Activated T-helper 9 cell treated with anti-CD3 and anti-CD28 coated beads, Interleukin-2, amount 50 U/mL, for 16 hours (primary cell): ENCODE data around the gene SH3RF1.
"Not testable (repeated sequence)": the region's sequence is repeated elsewhere in the genome, so short reads cannot be mapped to it uniquely, and the experiment has no call there.

Source experiments
- DNase-seq: peaks from one replicate; pipeline ENCODE4 v3.0.0-alpha.2; 2020; ENCODE audit warnings: low read depth

Gene SH3RF1

DNA sequence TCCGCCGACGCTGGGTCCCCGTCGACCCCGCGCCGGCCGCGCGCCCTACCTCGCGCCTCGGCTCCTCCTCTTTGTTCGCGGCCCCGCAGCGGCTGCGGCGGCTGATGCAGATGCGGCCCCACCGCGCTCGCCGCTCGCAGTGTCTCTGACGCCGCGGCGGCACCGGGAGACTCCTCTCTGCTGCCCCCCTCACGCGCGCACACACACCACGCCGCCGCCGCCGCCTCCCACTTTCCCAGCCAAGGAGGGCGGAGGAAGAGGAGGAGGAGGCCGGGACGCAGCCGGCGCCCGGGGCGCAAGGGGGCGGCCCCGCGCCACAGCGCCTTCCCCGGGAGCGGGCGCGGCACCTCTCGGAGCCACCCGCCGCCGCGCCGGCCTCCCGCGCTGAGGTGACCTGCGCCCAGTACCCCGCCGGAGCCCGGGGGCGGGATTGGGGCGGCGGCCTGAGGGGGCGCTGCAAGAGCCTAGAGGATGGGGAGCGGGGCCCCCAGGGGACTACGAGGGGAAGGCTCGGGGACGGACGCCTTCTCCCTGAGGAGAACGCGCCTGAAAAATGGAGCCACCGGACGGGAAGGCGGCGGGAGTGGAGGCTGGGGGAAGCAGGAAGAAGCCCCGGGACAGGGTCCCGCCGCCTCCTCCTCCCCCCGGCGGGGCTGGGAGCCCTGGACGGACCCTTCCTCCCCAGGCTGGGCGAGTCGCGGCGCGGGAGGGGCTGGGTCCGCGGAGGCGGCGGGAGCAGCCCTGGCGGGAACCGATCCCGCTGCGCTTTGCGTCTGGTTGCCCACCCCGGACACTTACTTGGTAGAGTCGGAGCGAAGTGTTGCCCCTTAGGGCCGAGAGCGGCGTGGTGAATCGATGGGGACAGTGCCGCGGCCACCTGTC, at the start of gene SH3RF1:
Gene SH3RF1, minus strand, starts transcription at position 147 of the 882 bp plus-strand sequence. CDS start 1,744 bp downstream, outside the sequence.
- no peak for DNase-seq

DNA sequence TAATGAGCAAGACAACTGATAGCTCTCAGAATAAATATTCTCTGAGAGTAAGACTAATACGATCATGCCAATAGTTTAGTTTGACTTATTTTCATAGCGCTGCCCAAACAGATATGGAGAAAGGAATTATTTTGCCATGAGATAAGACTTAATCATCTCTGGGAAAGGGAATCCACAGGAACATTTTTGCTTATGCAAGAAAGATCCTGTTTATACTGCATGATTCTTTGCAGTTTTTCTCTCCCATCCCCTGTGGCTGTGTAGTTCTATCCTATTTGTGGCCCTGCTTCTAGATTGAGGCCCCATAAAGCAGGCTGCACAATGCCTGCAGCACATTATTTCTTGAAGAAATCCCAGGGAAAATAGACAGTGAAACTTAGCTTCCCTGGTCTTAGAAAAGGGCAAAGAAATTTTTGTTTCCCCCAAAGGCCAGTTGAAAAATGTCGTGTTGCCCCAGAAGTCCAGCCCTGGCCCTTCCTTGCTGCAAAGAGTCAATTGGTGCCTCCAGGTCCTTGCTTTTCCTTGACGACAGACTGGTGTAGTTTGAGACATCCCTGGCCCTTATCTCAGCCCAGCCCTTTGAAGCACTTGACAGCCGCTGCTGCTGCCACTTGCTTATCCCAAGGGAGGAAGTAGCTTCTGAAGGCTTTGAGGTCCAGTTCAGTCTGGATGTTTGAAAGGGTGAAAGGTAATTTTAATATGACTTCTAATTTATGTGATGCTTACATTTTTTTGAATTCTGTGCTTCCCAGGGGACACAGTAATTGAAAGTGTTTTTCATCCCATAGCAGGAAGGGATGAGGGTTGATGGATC, 45.0 kb upstream of the SH3RF1 start:
- DNase-seq: no peak

DNA sequence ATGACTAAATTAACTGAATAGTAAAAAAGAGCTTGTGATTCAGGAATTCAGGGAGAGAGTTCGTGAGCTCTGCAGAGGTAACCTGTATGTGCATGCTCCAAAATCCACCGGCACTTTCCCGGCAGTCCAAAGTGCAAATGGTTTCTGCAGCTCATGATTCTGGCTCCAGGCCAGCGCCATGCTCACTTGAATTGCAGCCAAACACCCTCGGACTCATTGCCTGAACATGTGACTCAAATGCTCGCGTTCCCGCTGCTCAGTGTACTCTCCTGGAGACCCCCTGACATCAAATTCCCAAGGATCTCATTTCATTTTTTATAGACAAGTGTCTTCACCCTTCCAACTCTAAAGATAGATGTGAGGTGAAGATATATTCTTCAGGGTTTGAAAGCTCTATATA, 44.1 kb upstream of the SH3RF1 start:
- no peak for DNase-seq

DNA sequence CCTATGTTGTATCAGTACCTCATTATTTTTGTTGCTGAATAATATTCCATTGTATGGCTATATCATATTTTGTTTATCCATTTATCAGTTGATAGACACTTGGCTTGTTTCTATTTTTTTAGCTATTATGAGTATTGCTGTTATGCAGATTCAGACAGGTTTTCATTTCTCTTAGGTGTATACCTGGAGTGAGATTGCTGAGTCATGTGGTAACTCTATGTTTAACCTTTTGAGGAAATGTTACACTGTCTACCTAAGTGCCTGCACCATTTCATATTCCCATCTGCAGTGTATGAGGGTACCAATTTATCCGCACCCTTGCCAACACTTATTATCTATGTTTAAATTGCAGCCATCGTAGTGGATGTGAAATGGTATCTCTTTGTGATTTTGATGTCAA, 43.0 kb upstream of the SH3RF1 start:
- DNase-seq: no peak

DNA sequence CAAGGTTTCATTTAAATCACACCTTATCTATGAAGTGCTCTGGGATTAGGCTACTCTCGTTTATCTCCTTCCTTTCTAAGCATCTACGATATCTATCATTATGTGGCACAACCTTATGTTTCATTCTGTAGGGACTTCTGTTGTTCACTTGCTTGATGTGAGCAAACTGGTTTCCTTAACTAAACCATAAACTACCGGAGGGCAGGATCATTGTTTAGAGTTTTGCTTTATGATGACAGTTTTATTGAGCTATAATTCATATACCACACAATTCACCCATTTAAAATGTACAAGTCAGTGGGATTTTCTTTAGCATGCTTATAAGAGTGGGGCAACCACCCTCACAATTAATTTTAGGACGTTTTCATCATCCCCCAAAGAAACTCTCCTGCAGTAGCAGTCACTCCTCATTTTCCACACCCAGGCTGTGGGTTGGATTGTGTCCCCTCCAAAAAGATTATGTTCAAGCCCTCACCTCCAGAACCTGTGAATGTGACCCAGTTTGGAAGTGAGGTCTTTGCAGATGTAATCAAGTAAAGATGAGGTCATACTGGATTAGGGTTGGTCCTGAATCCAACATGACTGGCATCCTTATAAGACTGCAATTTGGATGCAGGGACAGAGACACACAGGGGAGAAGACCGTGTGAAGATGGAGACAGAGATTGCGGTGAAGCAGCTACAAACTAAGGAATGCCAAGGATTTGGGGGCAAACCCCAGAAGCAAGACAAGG, 42.1 kb upstream of the SH3RF1 start:
- DNase-seq: no peak

DNA sequence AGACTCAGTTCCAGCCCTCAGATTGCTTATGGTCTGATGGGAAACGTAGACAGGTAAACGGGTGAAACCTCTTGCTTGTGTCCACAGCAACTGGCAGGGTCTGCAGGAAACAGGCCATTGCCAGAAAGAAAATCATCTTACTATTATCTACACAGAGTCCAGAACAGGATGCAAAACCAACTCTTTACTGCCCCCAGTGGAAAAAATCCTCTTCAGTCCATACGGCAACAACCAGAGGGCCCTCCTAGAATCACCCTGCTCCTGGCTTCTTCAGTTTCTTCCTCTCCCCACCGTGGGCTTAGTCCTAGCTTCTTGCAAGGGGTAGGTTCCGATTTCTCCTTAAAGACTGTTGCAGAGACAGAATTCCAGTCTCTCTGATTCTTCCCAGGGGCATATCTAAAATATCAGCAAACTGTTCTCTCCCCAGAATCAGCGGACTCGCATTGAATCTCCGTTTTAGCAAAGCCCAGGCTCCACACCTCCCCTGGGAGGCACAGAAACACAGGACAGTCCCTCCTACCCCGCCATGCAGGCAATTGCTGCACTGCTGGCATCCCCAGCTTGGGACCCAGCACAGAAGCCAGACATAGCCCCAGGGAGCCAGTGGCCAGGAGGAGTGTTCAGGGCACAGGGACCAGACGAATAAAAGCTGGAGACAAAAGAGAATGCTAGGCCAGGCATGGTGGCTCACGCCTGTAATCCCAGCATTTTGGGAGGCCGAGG, 41.0 kb upstream of the SH3RF1 start:
- DNase-seq: no peak

DNA sequence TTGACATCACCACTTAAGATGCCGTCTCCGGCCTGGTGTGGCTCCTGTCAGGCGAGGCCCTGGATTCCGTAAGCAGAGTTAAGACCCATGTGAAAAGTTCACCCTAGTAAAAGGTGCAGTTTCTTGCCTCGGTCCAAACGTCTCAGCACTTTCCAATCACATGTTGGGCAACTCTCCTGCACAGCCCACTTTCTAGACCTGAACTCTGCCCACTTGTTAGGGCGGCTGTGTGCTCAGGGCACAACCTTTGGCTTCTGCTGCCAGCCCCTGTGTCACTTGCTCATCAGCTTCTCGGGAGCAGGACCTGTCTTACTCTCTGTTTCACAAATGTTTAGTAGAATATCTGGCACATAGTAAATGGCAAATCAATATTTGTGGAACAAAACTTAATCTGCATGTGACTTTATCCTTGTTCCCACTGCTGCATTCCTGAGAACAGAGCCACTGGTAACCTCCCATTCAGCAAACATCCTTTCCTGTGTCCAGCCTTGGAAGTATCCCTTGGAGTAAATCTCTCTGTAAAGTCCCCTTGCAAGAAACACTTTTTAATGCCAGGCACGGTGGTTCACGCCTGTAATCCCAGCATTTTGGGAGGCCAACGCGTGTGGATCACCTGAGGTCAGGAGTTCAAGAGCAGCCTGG, 38.7 kb upstream of the SH3RF1 start:
- DNase-seq: no peak

DNA sequence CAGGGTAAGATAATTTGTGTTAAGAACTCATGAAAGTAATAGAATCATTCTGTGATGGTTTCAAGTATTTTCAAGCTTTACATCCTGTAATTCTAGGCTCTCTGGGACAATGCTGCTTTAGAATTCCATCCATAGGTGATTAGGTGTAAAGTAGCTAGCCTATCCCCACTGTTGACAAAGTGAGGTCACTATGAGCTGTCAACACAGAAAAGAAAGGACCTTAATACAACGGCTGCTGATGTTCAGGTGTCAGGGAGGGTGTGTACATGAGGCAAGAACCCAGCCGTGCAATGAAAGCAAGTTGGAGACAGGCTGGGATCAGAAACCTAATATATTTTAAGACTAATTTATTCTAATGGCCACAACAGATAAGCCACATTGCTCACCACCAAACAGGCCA, 36.8 kb upstream of the SH3RF1 start:
- no peak for DNase-seq

DNA sequence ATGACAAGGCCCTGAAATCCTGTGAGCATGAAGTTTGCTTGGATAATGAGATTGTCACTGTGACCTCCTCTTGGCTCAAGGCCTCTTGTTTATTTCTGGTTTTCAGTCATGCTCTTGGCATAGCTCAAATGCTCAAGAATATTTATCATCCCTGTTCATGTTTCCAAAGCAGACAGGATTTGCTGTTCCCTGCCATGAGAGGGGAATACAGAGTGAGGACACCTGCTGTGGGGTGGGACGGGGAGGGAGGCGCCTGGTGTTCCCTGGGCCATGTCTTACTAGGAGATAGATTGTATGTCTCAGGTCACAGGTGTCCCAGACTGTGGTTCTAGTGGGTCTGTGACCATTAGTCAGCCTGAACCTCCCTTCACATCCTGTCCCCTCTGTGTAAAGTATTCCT, 34.9 kb upstream of the SH3RF1 start:
- no peak for DNase-seq

DNA sequence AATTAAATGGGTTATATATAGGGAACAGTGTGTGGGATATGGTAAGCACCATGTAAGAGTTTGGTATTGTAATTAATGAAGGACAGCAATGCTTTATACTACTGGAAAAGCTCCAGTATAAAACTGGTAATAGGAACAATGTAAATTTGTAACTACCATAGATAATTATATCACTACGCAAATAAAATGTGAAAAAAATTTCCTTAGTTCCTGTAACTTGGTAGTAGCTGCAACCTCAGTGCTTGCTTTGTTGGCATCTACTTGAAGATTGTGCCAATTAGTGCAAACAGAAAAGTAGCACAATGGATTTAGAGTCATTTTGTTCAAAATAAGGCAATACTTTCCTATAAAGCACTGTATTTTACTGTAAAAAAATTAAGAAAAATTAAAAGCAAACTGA, 34.4 kb upstream of the SH3RF1 start:
- no peak for DNase-seq

DNA sequence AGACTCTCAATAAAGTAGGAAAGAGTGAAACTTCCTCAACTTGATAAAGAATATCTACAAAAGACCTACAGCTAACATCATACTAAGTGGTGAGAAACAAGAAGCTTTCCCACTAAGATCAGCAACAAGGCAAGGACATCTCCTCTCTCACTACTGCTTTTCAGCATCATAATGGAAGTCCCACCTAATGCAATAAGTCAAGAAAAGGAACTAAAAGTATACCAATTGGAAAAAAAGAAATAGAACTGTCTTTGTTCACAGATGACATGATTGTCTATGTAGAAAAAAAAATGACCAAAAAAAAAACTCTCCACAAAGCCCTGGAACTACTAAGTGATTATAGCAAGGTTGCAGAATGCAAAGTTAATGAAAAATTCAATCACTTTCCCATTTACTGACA, 25.1 kb upstream of the SH3RF1 start:
- DNase-seq: no peak

DNA sequence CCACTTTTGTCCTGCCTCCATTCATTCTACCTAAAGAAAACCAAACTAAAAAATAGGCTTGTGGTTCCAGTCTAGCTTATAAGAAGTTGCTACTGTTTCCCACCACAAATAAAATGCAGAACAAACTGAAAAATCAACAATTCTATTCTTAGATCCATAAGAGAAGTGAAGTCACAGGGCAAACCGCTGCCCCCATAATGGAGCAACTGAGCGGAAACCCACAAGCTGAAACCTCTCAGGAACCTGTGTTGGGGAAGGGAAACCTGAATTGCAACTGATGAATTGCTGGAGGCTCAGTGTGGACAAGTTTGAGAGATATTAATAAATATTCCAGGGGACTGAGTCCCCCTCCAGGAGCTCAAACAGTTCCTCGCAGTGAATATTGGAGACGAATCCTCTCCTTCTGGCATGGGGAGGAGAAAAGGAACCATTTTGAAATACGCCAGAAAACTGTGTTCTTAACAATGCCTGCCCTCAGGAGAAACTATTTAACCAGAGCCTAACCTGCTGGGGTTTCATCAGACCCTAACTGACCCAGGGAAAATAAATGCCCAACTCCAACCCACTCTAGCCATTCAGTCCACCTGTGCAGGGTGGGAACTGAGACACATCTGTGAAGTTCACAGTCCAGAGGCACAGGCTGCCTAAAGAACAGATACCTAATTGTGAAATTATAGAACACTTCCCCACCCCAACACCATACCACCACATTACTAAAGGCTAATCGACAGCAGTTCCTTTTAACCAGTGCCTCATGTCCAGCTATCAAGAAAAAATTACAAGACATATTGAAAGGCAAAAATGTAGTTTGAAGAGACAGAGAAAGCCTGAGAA, 22.8 kb upstream of the SH3RF1 start:
- no peak for DNase-seq

DNA sequence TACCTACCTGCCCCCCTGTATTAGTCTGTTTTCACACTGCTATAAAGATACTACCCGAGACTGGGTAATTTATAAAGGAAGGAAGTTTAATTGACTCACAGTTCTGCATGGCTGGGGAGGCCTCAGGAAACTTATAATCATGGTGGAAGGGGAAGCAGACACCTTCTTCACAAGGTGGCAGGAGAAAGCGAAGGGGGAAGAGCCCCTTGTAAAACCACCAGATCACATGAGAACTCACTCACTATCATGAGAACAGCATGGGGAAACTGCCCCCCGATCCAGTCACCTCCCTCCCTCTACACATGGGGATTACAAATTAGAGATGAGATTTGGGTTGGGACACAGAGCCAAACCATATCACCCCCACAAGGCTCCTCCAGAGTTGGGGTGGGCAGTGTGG, 17.2 kb upstream of the SH3RF1 start:
- not testable (repeated sequence) for DNase-seq

DNA sequence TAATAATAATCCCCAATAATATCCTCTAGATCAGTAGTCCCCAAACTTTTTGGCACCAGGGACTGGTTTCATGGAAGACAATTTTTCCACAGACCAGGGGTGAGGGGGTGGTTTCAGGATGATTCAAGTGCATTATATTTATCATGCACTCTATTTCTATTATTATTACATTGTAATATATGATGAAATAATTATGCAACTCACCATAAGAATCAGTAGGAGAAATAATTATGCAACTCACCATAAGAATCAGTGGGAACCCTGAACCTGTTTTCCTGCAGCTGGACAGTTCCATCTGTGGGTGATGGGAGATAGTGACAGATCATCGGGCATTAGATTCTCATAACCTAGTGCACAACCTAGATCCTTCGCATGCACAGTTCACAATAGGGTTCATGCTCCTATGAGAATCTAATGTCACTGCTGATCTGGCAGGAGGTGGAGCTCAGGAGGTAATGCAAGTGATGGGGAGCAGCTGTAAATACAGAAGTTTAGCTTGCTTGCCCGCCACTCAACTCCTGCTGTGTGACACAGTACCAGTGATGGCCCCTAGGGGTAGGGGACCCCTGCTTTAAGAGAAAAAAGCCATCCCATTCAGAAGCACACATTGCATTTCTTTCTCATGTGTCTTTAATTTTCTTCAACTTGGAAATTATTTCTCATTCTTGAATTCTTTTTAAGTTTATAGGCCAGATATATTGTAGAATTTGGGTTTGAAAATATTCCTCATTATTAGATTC, 16.0 kb upstream of the SH3RF1 start:
- no peak for DNase-seq

DNA sequence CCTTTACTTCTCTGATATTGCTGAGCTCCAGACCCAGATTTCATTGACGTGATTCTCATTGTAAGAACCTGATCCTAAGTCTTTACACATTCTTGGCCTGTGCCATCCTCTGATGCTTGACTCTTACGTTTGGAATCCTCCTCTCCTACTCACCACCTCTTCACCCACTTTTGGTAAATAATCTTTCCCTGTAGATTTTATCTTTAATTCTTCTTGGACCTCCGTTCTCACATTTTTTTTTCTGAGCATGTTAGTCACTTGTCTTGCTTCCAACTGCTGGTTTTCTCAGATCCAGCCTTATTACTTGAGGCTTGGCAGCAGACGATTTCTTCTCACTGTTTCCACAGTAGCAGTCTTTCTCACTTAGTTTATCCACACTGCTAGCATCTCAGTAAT, 12.4 kb upstream of the SH3RF1 start:
- DNase-seq: no peak

DNA sequence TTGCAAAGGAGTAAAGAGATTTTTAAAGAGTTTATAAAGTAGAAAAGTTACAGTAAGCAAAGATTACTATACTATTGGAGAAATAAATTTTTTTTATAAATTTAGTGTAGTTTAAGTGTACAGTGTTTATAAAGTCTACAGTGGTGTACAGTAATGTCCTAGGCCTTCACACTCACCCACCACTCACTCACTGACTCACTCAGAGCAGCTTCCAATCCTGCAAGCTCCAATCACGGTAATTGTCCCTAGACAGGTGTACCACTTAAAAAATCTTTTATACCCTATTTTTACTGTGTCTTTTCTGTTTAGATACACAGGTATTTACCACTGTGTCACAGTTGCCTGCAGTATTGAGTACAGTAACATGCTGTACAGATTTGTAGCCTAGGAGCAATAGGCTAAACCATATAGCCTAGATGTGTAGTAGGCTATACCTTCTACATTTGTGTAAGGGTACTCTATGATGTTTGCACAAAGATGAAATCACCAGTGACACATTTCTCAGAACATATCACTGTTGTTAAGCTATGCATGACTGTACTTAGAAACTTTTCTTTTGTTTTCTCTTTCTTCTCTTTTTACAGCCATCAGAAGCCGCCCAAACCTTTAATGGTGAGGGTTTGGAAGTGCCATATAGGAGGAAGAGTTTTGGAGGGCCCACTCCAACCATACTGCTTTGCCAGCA, 11.8 kb upstream of the SH3RF1 start:
- no peak for DNase-seq

DNA sequence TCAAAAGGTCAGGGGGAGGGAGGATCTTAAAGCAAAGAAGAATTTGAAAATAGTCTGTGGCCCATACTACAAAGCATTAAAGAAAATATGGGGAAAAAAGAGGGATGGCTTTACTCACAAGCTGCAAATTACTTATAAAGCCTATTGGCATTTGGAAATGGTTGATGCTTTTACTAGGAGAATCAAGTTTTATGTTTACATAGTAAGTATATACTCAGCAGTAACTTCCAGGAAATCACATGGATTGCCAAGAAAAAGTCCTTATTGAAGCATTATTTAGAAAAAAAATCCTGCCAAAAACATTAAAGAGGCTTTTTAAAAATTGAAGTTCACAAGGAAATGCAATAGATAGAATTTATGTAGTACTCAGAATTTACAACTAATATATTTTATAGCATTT, 8.4 kb upstream of the SH3RF1 start:
- no peak for DNase-seq

DNA sequence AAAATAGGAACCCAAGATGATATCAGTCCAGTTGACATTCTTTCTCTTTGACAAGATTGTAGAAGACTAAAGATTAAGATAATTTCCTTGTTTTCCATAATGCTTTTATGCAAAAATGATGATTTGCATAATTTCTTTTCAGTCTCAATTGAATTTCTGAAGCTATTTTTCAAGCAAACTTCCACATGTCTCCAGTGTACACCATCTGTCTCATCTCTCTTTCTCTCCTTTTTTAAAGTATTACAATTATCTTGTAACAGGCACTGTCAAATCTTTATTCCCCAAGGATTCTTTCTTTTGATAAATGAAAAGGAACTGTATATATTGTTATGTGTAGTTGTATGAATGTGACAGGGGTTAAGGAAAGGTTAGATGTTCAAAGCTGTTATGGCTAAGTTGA, 7.9 kb upstream of the SH3RF1 start:
- DNase-seq: no peak

DNA sequence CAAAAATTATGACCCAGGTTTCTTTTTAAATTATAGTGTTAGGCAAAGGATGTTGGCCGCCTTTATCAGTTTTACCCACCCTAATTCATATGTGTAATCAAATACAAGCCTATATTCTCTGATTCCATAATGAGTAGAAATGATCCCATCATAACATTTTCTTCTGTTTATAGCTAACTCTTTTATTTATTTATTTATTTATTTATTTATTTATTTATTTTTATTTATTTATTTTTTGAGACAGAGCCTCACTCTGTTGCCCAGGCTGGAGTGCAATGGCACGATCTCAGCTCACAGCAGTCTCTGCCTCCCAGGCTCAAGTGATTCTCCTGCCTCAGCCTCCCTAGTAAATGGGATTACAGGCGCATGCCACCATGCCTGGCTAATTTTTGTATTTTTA, 7.1 kb upstream of the SH3RF1 start:
- DNase-seq: not testable (repeated sequence)
